Stimulated activated CD8-positive, alpha-beta memory T cell treated with anti-CD3 and anti-CD28 coated beads, Interleukin-2, amount 100 ng/mL, for 48 hours (primary cell): Measurements from ENCODE around the gene TSPAN5.
A peak's percentile ranks its signal among the peaks of the same experiment; 100 is the strongest.
"Not testable (repeated sequence)": the region's sequence is repeated elsewhere in the genome, so short reads cannot be mapped to it uniquely, and the experiment has no call there.

Source experiments
- DNase-seq, 2 donors: peaks; one replicate each; pipeline ENCODE4 v3.0.0-alpha.2; 2020; ENCODE audit warnings: low read depth in 2 of 2

The TSPAN5 gene

DNA sequence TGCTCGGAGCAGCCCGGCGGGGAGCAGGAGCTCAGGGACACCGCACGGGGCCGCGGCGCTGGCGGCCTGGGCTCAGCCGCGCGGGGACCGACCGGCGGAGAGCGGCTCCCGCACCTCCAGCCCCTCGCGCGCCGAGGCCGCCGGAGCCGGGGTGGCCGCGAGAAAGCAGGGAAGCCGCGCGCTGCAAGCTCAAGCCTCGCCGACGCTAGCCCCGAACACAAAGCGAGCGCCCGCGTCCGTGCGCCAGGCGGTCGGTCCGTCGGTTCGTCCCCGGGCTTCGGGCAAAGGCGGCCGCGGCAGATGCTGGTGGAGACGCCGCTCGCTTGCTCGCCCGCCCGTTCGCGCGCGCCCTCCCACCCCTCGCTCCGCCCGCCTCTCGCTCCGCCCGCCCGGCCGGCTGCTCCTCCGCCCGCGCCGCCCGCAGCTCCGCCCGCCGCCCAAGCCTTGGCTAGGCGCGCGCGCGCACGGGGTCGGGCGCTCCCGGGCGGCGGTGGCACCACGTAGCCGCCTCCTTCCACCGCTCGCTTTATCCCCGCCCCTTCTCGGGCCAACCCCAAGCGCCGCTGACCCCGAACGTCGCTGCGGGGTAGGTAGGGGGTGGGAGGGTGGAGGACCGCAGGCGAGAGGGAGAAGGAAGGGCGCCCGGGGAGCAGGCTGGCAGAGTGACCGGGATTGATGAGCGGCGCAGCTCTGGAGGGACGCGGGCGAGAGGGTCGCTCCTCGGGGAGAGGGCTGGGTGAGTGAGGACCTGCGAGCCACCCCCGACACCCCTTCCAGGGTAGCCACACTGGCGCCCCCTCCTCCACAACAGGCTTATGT is at the start of gene TSPAN5:
TSPAN5 (minus strand) TSS at position 325 of the 819 bp plus-strand sequence.
- DNase-seq, result peak; percentile 77 to 83

DNA sequence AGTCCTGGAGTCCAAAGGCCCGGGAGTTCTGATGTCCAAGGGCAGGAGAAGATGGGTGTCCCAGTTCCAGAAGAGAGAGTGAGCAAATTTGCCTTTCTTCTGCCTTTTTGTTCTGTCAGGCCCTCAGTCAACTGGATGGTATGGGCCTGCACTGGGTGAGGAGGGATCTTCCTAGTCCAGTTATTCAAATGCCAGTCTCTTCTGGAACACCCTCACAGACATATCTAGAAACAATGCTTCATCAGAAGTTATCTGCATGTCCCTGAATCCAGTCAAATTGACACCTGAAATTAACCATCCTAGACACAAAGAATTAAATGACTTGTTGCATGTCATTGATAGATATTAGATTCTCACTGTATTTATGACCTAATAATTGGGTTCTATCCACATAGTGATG is 48.5 kb upstream of the TSPAN5 start:
- no peak for DNase-seq

DNA sequence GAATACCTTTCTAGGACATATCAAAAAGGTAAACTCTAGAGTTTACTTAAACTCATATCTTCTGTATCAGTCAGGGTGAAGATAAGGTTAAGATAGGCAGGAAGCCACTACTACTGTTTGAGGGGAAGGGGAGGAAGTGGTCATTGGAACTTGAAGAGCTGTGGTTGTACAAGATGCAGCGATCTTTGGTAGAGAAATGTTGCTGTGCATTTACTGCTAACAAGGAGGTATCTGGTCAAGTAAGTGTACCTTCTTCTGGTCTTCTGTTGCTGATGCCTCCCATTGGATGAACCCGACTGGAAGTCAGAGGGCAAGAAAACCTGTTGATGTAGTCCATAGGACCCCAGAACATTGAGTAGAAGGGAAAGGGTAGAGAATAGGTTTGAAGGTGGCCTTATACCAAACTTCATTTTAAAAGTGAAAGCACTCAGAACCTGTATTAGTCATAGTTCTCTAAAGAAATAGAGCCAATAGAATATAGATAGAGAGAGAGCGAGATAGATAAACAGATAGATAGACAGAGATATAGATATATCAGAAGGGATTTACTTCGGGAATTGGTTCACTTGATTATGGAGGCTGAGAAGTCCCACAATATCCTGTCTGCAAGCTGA is 47.9 kb upstream of the TSPAN5 start:
- no peak for DNase-seq

DNA sequence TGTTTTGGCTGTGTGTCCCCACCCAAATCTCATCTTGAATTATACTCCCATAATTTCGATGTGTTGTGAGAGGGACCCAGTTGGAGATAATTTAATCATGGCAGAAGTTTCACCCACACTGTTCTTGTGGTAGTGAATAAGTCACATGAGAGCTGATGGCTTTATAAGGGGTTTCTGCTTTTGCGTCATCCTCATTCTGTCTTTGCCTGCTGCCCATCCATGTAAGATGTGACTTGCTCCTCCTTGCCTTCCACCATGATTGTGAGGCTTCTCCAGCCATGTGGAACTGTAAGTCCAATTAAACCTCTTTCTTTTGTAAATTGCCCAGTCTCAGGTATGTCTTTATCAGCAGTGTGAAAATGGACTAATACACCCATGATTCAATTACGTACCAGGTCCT is 47.2 kb upstream of the TSPAN5 start:
- not testable (repeated sequence) for DNase-seq

DNA sequence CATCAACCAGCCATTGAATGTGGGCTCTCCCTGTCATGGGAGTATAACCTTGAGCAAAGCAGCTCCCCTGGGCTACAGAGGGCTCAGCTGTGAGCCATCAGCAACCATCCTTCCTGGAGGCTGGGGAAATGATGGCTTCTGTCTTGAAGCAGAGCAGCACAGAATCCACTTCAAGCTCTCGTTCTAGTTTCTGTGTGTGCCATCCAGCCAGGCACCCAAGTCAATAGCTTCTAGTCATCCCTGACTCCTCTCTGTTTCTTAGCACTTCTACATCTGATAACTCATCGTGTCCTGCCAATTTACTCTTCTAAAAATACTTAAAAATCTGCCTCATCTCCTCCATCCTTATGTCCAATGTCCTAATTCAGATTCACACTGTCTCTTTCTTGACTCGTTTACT is 42.2 kb upstream of the TSPAN5 start:
- DNase-seq, result no peak

DNA sequence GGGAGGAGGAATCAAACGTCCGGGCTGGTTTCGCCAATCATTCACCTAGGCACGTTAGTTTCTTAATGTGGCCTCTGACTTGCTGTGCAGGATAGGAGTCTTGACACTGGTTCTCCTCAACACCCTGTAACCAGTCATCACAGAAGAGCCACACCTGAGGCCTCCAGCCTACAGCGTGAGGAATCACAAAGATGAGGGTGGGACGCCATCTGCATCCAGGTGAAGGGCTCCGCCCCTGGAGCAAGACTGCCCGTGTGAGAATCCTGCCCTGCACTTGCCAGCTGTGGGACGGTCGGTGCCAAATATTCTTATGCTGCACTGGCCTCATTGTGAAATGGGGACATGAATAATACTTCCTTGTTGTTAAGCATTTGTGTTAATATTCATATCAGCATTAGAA is 35.7 kb upstream of the TSPAN5 start:
- no peak for DNase-seq

DNA sequence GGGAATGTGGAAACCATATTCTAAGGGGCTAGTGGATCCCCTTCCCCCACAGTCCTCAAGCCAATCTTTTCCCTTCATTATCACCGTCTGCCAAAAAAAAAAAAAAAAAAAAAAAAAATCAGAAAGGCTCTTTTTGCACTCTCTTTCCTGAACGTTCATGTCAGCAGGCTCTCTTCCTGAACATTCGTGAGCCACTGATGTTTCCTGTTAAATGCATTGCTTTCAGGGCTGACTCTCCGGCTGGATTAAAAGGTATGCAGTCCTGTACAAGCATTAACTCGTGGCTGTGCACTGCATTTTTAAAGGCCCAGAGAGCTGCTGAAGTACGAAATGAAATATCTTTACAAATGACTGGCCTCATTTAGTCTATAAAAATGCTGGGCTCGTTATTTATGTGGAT is 34.0 kb upstream of the TSPAN5 start:
- DNase-seq, result no peak

DNA sequence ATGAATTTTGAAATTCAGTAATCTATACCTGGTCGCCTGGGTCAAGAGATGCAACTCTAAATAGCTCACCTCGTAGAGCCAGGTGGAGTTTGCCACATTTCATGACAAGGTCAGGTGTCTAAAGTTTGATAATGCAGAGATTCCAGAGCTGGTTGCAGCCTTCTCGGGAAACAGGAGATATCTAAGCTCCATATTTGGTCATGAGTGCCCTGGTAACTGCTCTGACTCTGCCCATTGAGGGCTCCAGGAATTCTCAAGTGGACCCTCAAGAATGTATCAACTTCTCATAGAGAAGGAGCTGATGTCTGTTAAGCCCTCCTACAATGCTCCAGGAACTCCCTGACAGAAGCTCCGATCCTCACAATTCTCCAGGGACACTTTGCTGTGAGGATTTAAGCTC is 33.2 kb upstream of the TSPAN5 start:
- no peak for DNase-seq

DNA sequence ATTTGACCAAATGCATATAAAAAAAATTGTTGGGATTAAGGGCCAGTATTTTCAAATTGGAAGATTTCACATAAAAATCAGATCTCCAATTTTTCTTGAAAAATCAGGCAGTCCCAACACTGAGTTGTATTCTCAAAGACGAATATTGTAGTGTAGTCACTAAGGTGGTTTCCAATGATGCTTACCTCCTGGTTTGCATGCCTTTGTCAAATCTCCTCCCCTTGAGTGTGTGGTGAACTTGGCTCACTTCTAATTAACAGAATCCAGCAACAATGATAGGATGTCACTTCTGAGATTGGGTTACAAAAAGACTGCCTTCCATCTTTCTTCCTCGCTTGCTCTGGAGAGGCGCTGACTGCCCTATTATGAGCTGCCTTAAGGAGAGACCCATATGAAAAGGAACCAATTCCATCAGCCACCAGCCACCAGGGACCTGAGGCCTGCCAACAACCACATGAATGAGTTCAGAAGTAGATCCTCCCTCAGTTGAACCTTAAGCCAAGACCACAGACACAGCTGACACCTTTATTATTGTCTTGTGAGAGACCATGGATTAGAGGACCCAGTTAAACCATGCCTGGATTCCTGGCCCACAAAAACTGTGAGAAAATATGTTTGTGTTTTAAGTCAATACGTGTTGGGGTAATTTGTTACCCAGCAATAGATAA is 31.2 kb upstream of the TSPAN5 start:
- no peak for DNase-seq

DNA sequence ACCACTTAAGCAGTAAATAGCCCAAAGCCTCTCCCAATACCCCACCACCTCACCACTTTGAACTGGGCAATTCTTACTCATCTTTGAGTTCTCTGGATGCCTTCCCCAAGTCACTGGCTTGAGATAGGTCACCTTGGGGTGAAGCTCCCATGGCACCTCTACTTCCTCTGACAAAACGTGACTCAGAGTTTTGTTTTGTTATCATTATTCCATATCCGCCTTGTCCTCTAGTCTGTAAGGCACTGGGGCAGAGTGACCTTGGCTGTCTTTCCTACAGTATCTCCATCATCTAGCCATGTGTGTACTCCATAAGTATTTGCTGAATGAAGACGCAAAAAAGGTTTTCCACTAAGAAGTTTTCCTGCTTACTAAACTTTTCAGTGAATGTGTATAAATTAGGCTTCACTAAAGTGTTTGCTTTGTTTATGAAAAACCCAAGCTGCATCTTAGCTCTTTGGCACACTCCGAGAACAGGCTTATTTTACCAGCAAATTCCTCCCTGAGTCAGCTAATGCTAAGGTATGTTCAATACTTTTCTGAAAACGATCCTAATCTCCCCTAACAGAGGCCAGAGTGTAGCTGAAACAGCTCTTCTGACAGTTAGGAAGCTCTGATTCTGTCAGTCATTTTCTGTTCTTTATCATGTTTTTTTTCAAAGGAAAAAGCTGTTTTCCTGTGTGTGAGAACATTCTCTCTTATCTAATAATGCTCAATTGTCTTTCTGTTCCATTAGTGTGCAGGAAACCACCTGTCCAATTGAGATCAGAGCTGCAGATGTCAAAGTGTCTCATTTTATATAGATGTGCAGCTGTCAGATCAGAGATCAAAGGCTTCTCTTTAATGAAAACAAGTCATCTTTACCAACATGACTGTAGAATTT is 30.2 kb upstream of the TSPAN5 start:
- no peak for DNase-seq

DNA sequence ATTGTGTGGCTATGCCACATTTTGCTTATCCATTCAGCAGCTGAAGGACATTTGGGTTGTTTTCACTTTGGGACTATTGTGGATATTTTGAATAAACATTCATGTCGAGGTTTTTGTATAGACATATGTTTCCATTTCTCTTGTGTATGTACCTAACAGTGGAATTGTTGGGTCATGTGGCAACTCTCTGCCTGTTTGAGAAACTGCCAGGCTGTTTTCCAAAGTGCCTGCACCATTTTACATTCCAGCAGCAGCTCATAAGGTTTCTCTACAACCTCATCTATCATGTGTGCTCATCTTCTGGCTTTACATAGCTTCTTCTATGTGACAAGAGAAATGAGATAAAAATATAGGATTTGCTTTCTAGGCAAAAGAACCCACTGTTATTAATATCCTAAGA is 29.5 kb upstream of the TSPAN5 start:
- no peak for DNase-seq

DNA sequence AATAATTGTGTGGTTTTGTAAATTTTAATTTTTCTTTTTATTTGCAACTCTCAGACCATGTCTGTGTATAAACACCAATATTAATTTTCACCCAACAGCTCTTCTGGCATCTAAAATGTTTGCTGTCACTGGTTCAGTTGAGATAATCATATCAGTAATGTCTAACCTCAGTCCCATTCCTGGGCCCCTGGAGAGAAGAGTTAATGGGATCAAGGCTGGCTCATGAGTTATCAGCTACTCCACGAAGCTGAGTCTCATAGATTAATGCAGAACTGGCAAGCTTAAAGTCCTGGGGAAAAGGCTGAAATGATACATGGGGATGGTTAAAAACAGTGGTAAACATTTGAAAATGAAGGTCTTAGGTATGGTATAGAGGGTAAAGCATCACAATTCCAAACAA is 28.4 kb upstream of the TSPAN5 start:
- DNase-seq, result no peak

DNA sequence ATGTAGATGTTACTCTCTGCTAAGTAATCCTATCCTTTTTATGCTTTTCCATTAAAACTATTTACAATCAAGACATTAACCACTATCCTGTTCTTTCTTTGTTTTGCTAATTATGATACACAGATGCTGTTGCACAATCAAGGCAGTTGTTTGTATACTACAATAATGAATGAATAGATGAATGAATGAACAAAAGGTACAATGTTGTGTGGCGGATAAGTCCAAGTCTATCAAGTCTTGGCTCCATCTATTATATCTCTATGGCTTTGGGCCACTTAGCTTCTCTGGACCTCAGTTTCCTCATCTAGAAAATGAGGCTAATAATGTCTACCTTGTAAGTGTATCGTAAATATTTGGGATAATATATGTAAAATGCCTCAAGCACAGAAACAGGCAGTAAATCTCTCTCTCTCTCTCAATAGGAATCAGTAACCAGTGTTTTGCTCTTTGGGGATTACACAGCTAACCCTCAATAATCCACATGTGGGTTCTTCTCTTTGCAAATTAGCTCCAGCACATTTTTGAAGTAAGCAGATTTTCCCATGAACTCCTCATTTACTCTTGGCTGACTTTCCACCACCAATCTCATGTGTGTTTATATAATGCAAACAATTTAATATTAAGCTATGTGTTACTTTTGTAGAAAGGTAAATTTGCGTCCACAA is 27.8 kb upstream of the TSPAN5 start:
- no peak for DNase-seq

DNA sequence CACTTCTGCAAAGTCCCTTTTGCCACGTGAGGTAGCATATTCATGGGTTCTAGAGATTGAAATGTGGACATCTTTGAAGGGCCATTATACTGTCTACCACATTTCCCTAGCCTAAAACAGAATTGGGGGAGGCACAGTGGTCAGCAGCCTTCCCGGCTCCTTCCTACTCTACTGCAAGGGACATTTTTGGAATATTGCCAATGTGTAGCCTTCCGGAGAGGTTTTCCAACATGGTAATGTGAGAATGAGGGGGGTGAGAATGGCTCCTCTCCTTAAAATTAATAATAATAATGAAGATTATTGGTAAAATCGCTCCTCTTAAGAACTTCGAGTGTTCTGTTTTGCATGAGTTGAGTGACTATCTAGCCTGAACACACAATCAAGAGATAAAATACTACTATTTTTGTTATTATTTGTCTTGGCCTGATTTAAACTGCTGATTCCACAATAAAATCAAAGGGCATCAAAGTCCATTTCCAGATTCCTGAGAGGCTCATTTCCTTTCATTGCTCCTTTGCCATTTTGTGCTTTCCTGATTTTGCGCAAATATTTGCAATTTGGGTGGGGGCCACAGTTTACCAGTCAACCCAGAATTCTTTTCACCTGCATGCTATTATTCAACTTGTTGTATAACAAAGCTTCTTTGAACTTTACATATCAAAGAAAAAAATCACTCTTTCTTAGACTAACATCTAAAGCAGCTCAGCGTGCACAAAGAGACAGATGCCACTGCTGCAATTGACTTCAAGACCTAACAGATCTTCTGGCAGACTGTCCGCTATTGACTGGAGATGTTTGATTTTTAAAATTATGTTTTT is 27.0 kb upstream of the TSPAN5 start:
- no peak for DNase-seq

DNA sequence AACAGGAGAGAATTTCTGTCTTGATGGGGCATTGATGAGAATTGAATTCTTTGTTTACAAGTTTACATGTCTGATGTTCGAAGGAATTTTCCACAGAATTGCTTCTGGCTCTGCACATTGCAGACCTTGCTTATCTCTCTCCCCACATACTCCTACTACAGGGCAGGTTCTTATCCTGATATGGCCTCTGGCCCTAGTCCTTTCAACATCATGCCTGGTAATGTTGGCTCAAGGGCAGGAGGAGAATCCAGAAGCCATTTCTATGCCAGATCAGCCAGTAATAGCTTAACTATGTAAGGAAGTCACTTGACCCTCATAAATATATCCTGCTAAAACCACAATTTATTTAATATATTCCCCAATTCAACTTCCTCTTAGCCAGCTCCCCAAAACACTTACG is 24.3 kb upstream of the TSPAN5 start:
- no peak for DNase-seq

DNA sequence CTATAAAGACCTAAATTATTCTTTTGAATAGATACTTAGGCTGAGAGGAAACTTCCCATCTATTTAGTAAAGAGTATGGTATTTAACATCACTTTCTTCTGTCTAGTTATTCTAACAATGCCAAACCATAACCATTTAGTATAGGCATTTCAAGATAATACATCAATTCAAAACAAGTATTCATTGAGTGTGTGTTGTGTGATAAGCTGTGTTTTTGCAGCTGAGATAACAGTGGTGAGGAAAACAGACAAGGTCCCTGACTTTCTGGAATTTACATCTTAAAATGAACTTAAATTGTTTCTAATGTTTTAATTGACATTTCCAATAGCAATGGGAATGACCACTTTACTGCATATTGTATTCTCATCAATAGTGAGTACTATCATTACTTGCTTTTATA is 22.4 kb upstream of the TSPAN5 start:
- no peak for DNase-seq

DNA sequence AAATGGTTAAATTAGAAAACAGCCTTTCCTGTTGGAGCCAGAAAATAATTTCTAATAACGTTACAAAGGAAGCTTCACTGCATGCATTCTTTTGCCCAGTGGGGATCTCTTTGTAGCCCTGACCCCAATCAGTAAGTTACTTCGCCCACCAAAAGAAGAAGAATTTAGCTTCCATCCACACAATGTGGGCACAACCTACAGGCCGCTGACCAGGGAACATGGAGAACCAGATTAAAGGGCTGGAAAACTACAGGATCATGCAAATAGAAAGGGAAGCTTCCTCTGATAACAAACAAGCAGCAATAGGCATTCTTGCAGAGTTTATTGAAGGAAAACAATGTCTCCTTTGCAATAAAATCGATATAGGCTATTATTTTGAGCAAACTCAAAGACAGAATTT is 21.3 kb upstream of the TSPAN5 start:
- no peak for DNase-seq

DNA sequence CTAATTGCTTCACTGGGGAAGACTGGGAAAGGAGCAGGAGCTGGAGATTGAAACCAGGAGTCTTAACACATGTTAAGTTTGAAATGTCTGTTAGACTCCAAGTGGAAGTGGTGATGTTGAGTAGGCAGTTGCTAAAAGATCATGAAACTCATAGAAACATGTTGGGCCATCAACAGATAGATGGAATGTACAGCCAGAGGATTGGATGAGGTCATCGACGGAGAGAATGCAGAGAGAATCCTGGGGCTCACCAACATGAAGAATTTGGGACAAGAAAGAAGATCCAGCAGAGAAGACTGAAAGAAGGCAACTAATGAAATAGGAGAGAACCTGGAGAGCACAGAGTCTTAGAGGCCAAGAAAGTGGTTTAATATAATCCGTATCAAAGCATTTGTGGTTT is 19.4 kb upstream of the TSPAN5 start:
- no peak for DNase-seq

DNA sequence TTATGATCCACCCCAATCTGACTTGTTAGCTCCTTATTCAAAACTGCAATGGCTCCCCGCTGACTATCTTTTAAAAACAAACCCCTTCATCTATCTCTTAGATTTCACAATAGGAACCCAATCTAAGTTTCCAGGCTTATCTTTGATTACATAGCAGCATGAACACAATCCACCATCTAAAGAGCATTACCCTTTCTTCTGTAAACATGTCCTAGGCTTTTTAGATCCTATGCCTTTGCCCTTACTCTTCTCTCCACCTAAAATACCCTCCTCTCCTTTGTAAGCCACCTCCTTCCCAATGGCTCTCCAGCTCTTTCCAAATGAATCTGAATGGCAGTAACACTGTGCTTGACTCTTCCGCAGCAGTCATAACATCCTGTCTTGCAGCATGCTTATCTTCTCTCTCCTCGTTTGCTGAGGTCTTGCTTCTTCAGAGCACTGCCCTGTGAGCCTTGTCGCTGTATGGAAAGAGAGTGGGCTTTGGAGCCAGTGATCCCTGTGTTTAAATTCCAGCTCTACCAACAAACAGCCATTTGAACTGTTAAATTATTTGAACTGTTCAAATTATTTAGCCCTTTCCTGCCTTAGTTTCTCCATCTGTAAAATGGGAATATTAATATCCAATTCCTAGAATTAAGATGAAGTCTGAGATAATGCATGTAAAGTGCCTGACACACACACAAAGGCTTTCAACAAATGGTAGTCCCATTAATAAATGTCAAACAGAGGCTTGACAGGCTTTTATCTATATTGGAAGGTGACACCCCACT is 16.2 kb upstream of the TSPAN5 start:
- DNase-seq, result no peak

DNA sequence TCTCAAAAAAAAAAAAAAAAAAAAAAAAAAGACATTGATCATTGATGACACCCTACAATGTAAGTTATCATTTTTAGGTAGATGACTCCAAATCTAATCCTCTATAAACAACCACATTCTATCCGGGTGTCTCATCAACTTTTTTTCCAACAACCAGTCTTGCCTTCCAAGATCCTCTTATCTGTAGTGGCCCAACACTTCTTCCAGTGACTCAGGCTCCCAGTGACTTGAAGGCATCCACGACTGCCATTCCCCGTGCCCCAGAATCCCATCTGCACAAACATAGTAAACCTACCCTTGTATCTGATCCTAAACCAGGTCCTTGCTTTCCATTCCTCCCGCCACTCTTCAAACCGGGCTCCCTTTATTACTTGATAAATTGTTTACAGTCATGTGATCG is 15.6 kb upstream of the TSPAN5 start:
- no peak for DNase-seq
